ENCODE data around the gene ACADL. TPM values are rescaled to one million over a fixed set of nuclear protein-coding genes. Genes with fewer than 3 reads are reported as not detected.

The ACADL gene
- total and polyA plus RNA-seq, 2 of the 8 experiments (the other 6 are each of a cell fraction or from before 2014, with no cell fraction given) = 0.11 to 0.34 TPM

- no peak for TF ChIP-seq TAF7 (optimal IDR thresholded peaks at IDR 0.05; ENCODE audit: borderline replicate concordance, low read depth, low read length)
- no peak for TF ChIP-seq YY1 (IDR thresholded peaks at IDR 0.05; ENCODE audit: low read depth, low read length)
Measured at GRCh38 chr2:210162466-210163124, 62.7 kb downstream of the ACADL start (continued).

All from H1 (cell line).